Measurements from ENCODE around the gene PTPRF.

Gene PTPRF

DNA sequence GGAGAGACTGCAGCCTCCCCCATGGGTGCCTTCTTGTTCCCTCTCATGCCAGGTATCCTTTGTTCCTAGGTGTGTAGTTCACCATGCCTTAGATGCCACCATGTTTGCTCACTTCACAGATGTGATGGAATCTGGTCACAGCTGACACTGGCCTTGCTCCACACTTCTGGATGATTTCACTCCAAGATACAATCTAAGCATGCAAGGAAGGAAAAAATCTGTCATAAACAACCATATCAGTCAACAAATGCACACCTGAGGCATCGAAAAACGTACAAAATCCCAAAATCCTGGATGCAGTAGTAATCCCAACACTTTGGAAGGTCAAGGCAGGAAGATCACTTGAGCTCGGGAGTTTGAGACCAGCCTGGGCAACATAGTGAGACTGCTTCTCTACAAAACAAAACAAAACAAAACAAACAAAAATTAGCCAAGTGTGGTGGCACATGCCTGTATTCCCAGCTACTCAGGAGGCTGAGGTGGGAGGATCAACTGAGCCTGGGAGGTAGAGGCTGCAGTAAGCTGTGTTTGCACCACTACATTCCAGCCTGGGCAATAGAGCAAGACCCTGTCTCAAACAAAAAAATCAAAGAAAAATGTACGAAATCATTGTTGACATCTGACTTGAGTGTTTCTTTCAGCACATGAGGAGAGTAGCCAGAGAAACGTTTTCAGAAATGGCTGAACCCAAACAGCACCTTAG, 17.1 kb upstream of the PTPRF start:
- no peak for DNase-seq (ENCODE audit: low spot score)

- no peak for DNase-seq (ENCODE audit: low spot score)
These were observed 11.6 kb upstream of the PTPRF start for GRCh38 chr1:43518935-43519686.

GRCh38 chr1:43520100-43520778, 10.4 kb upstream of the PTPRF start:
- DNase-seq (ENCODE audit: low spot score) = no peak

DNA sequence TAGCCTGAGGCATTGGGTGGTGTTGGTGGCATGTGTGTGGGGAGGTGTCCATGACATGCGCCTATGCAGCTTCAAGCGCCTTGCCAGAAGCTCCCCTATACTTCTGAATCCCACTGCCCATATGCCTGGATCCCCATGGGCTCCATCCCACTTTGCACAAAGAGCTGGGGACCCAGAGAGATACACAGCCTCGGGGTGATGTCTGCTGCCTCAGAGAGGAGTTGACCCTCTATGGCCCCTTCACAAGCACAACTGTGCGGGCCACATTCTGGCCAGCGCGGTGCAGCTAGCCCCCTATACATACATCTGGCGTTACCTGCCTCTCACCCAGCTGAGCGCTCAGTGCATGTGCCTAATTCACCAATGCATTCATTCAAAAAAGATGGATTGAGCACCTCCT, 9.6 kb upstream of the PTPRF start:
- DNase-seq (ENCODE audit: low spot score) = no peak

GRCh38 chr1:43521756-43522155, 8.9 kb upstream of the PTPRF start:
- DNase-seq (ENCODE audit: low spot score) = no peak

DNA sequence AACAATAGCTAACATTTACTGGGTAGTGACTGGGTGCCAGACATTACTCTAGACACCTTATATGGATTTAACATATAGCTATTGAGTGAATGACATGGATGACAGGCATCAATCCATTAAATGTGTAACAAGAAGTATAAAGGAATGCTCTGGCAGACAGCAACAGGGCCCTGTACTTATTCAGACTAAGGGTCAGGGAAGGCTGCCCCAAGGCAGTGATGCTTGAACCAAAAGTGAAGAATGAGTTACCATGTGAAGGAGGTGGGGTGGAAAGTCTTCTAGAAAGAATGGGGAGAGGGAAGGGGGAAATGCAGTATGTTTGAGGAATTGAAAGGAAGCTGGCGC, 8.3 kb upstream of the PTPRF start:
- no peak for DNase-seq (ENCODE audit: low spot score)

DNA sequence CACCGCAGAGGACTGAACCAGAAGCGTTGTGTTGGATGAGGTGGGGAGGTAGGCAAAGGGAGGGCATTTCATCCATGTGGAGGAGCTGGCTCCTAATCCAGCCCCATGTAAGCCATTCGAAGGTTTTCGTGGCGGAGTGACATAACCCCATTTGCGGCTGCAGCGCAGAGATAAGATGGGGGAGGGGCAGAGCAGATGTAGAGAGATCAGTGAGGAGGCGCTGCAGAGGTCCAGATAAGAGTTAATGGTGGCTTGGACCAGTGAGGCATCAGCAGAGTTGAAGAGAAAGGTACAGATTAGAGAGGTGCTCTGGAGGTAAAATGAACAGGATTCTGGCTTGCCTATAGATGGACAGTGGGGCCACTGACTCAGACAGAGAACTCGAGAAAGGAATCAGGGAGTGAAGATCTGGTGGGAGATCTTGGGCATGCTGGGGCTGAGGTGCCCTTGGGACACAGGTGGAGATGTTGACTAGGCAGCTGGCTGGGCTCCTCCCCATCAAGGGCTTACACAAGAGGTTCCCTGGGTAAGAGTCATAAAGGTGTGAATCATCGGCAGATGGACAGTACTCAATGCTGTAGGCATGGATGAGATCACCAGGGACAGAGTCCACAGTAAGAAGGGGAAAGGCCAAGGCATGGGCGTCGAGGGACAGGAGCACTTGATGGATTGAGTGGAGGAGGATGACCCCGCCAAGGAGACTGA, 7.8 kb upstream of the PTPRF start:
- peak; percentile 79 for DNase-seq (ENCODE audit: low spot score)

- DNase-seq (ENCODE audit: low spot score) = no peak
These were observed 5.9 kb upstream of the PTPRF start for GRCh38 chr1:43524804-43525203.

GRCh38 chr1:43526002-43526401, 4.7 kb upstream of the PTPRF start:
- DNase-seq (ENCODE audit: low spot score) = no peak

DNA sequence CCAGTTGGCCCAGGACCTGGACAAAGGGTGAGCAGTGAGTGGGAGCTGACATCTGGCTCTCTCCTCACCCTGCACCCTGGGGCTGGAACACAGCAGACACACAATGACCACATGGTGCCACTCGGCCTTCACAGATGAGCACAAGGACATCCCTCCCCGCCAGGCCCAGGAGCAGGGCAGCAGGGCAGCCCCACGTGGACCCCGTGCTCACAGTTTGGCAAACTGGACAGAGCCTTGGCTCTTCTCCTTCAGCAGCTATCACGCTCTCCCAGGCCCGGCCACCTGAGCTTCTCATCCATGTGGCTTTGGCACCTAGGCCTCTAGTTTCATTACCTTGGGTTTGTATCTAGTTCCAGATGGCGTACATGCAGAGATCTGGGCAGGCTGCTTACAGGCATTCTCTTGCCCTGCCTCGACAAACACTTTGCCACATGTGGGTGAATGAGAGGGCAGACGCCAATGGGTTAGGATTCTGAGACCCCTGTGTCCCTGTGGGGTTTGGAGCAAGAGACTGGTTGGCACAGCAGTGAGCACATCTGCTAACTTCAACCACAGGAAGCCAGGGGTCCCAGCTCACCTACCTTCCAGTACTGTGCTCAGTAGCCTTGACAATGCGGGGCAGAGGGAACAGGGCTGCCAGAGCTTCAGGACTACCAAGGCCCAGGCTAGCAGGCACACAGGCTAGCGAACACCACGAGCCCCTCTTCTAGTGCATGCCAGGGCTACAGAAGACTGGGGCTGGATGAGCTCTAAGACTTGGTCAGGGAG, 3.4 kb upstream of the PTPRF start:
- DNase-seq (ENCODE audit: low spot score) = no peak

GRCh38 chr1:43529206-43529731, 1.4 kb upstream of the PTPRF start:
- peak; percentile 74 for DNase-seq (ENCODE audit: low spot score)

- DNase-seq (ENCODE audit: low spot score) = peak; percentile 61
These were observed 623 bp downstream of the PTPRF start for GRCh38 chr1:43531107-43531905.

- DNase-seq (ENCODE audit: low spot score) = no peak
These were observed 1.4 kb downstream of the PTPRF start for GRCh38 chr1:43531906-43532584.

- no peak for DNase-seq (ENCODE audit: low spot score)
These were observed 2.0 kb downstream of the PTPRF start for GRCh38 chr1:43532716-43533115.

DNA sequence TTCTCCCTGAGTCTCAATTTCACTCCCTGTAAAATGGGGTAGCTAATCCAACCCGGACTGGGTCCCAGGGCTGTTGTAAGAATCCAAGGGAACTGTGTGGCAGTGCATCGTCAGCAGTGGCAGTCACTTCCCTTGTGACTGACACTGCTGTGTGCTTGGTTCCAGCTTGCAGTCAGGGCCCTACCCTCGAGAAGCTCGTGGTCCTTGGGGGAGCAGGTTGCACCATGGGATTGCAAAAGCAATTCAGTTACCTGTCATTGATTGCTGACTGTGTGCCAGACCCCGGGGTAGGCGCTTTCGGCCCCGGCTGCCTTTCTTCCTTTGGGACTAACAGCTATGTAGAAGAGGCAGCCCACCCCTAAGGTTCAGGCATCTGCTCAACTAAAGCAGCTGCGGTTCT, 2.9 kb downstream of the PTPRF start:
- no peak for DNase-seq (ENCODE audit: low spot score)

- no peak for DNase-seq (ENCODE audit: low spot score)
These were observed 3.6 kb downstream of the PTPRF start for GRCh38 chr1:43534256-43534655.

- DNase-seq (ENCODE audit: low spot score) = no peak
These were observed 5.6 kb downstream of the PTPRF start for GRCh38 chr1:43536196-43536863.

DNA sequence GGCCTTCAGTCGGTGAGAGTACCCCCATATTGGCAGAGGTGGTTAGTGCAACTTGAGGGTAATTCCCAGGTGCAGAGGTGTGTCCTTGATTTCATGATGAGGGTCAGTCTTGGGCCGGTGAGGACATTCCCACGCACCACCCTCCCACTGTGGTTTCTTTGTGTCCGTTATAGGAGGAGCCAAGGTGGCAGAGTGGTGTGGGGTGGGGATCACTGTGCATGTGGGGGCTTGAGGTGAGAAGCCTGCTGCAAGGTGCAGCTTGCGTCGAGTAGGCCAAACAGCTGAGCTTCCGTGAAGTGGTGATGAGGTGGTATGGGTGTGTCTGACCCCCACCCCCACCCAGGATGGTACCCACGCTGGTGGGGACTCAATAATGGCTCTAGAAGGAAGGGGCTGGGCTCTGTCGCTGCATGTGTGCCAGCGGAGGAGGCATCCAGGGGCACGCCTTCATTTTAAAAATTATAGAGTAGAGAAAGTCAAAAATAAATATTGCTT, 6.2 kb downstream of the PTPRF start:
- no peak for DNase-seq (ENCODE audit: low spot score)

- no peak for DNase-seq (ENCODE audit: low spot score)
These were observed 6.9 kb downstream of the PTPRF start for GRCh38 chr1:43537423-43538142.

Measured in HuH-7.5 (cell line).